Natural killer cell (primary cell): ENCODE results near the gene MEIS2. TPM values are rescaled to one million over a fixed set of nuclear protein-coding genes. Genes with fewer than 3 reads are reported as not detected.

Experiments
- ATAC-seq, 3 donors: fragments of 150-1000 bp in 2 of 3; fragments of 200-7000 bp in 1 of 3; cut with Tn5 transposase; 1 replicate in 1 of 3; 2 replicates in 2 of 3; pipeline ENCODE4 v1.10.0; 2021; ENCODE audit warnings: mild to moderate bottlenecking in 2 of 3, moderate library complexity in 2 of 3
- DNase-seq, 2 donors: peaks; one replicate each; pipeline versions ENCODE4 v3.0.0 to v3.0.0-alpha.2; 2013 to 2021; ENCODE audit warnings: mixed read lengths in 1 of 2
- H3K27ac ChIP-seq: one replicate; pipeline ENCODE4 v1.5.1; 2013; ENCODE audit warnings: mild to moderate bottlenecking, low read length
- H3K27me3 ChIP-seq: one replicate; pipeline ENCODE4 v1.6.1; 2013; ENCODE audit warnings: low read length; ENCODE audit not compliant: control insufficient read depth, insufficient read depth
- H3K36me3 ChIP-seq: one replicate; pipeline ENCODE4 v1.6.1; 2013; ENCODE audit warnings: low read length; ENCODE audit not compliant: control insufficient read depth, insufficient read depth
- H3K4me1 ChIP-seq: one replicate; pipeline ENCODE4 v1.6.1; 2013; ENCODE audit warnings: low read length; ENCODE audit not compliant: control insufficient read depth, insufficient read depth
- H3K4me3 ChIP-seq: one replicate; pipeline ENCODE4 v1.5.1; 2013; ENCODE audit warnings: low read length
- H3K9me3 ChIP-seq: one replicate; pipeline ENCODE4 v1.6.1; 2013; ENCODE audit warnings: low read length; ENCODE audit not compliant: control insufficient read depth, insufficient read depth
- H3K27ac Mint-ChIP-seq, 2 donors: one replicate each; pipeline ENCODE4 v1.8.0; 2022; ENCODE audit warnings: mild to moderate bottlenecking in 2 of 2, mixed read lengths in 2 of 2, moderate library complexity in 1 of 2
- H3K27me3 Mint-ChIP-seq, 2 donors: one replicate each; pipeline ENCODE4 v1.8.0; 2022; ENCODE audit warnings: low read depth in 2 of 2, mixed read lengths in 2 of 2
- H3K36me3 Mint-ChIP-seq: one replicate; pipeline ENCODE4 v1.8.0; 2022; ENCODE audit warnings: mixed read lengths
- H3K4me1 Mint-ChIP-seq, 2 donors: one replicate each; pipeline ENCODE4 v1.8.0; 2022; ENCODE audit warnings: mixed read lengths in 2 of 2
- H3K4me3 Mint-ChIP-seq: one replicate; pipeline ENCODE4 v1.8.0; 2022; ENCODE audit warnings: mild to moderate bottlenecking, moderate library complexity, mixed read lengths
- H3K9me3 Mint-ChIP-seq, 2 donors: one replicate each; pipeline ENCODE4 v1.8.0; 2022; ENCODE audit warnings: mixed read lengths in 2 of 2
- WGBS: methylation state at CpG from one replicate; pipeline ENCODE4 v1.1.7; 2013; ENCODE audit warnings: missing lambda C conversion rate; ENCODE audit not compliant: insufficient coverage; 5-methylcytosine and 5-hydroxymethylcytosine counted together
- intact Hi-C: fragments of 100-400 bp; cut with micrococcal nuclease; formaldehyde crosslinking; loops from one replicate; pipeline ENCODE4 v1.14.2; 2022
- total RNA-seq, 4 donors: library from RNA; stranded (reverse); fragments of 120-200 nt in 1 of 4; gene quantifications; one replicate each; pipeline versions ENCODE4 v1.2.3 to v1.2.4, GENCODE V29; 2013 to 2022
- TF ChIP-seq, protein P1 (sequence below): fragments of 200-600 bp; IDR thresholded peaks from one replicate; pipeline ENCODE4 v1.8.0; 2022; ENCODE audit warnings: antibody characterized with exemption

Gene MEIS2
- total RNA-seq, 3 donors from 2014 or later (not counting 1 experiment from before 2014, with no cell fraction given) = 0.35 TPM; not detected in 2

DNA sequence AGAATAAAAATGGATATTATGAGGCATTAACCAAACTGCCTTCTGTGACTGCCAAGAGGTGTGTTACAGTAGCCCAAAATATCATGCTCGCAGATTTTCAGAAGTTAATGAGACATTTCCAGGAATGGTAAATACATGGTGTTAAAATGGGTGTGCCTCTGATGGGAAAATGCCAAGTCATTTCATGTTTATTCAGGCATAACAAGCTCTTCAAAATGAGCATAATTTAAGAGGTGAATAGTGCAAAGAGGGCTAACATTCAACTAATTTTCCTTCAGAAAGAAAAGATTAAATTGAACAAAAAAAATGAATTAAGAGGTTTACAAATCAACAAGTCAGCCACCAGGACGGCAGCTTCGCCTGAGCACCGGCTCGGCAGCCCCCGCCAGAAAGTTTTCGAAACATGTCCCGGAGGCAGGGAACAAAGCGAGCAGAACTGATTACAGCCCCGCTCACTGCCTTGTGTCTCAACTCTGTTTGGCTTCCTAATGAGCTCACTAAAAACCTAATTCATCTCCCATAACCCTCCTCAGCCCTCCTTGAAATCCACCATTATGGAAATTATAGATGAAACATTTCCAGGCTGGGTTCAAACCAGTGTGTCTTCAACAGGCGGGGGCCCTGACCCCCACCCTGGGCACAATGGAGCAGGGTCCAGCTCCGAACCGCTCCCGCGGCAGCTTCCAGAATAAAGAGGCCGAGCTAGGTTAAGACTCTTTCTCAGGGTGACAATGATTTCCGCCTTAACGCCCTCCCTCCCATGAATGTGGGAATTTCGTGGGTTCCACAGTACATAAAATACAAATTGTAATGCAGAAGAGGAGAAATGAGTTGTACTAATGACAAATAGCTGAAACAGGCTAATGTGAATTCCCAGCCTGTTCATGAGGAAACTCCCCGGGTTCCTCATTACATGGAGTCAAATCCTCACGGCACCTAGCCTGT is 43.9 kb downstream of the MEIS2 start:
- no peak for ATAC-seq
- TF ChIP-seq, protein P1, sequence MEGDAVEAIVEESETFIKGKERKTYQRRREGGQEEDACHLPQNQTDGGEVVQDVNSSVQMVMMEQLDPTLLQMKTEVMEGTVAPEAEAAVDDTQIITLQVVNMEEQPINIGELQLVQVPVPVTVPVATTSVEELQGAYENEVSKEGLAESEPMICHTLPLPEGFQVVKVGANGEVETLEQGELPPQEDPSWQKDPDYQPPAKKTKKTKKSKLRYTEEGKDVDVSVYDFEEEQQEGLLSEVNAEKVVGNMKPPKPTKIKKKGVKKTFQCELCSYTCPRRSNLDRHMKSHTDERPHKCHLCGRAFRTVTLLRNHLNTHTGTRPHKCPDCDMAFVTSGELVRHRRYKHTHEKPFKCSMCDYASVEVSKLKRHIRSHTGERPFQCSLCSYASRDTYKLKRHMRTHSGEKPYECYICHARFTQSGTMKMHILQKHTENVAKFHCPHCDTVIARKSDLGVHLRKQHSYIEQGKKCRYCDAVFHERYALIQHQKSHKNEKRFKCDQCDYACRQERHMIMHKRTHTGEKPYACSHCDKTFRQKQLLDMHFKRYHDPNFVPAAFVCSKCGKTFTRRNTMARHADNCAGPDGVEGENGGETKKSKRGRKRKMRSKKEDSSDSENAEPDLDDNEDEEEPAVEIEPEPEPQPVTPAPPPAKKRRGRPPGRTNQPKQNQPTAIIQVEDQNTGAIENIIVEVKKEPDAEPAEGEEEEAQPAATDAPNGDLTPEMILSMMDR = no peak
- Histone ChIP-seq H3K27me3 (no peaks in the 10 kb centered on the region), H3K4me1 (no peaks in the 10 kb centered on the region), H3K9me3 (no peaks in the 10 kb centered on the region), H3K36me3 (no peaks in the 10 kb centered on the region), H3K27ac (no peak overlapping the region), H3K4me3 (no peak overlapping the region)
- Mint-ChIP-seq H3K9me3 (peaks cover 2 to 6% of the 10 kb centered on the region in 2 donors), H3K4me3 (no peak overlapping the region), H3K36me3 (no peaks in the 10 kb centered on the region), H3K4me1 (no peaks in the 10 kb centered on the region), H3K27ac (no peak overlapping the region), H3K27me3 (no peaks in the 10 kb centered on the region)
- intact Hi-C loops = no loop called here
- no peak for DNase-seq
- WGBS = 92% methylated on average over 21 of the region's 21 CpGs

DNA sequence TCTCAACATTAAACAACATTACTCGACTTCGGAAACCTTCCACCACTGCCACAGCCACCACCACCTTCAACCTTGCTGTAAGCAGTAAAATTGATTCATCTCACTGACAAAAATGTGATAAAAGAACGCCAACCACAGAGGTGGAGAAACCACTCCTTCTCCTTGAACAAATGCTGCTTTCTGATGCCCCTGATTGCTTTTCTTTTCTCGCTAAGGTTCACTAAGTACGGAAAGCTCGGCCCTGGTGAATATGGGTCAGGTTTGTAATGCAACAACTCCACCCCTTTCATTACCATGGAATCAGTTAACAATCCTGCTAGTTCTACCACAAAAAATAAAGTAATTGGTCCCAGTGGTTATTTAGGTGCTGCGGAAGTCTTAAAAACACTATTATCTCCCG is 44.9 kb downstream of the MEIS2 start:
- intact Hi-C loops = no loop called here

DNA sequence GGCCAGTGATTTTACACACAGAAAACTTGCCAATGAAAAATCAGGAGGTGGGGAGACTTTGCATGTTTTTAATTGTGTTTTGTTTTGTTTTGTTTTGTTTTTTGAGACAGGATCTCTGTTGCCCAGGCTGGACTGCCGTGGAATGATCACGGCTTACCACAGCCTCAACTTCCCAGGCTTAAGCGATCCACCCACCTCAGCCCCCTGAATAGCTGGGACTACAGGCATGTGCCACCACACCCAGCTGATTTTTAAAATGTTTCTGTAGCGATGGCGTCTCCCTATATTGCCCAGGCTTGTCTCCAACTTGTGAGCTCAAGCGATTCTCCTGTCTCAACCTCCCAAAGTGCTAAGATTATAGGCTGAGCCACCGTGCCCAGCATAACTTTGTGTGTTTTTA is 46.0 kb downstream of the MEIS2 start:
- no peaks in the 10 kb centered on the region for H3K4me1 ChIP-seq
- H3K27ac ChIP-seq = no peak overlapping the region
- Mint-ChIP-seq H3K9me3 (peaks cover 7 to 10% of the 10 kb centered on the region in 2 donors), H3K36me3 (no peaks in the 10 kb centered on the region), H3K27me3 (no peaks in the 10 kb centered on the region), H3K4me1 (no peaks in the 10 kb centered on the region), H3K4me3 (no peak overlapping the region), H3K27ac (no peak overlapping the region)
- H3K4me3 ChIP-seq = no peak overlapping the region
- 95% methylated on average over 5 of the region's 7 CpGs for WGBS
- TF ChIP-seq, protein P1 = no peak
- no peaks in the 10 kb centered on the region for H3K36me3 ChIP-seq
- no peak for DNase-seq
- intact Hi-C loops = no loop called here
- no peaks in the 10 kb centered on the region for H3K9me3 ChIP-seq
- ATAC-seq = no peak
- no peaks in the 10 kb centered on the region for H3K27me3 ChIP-seq

More for the DNA sequence above, 44.9 kb downstream of the MEIS2 start:
- no peak overlapping the region for H3K4me3 ChIP-seq
- TF ChIP-seq, protein P1 = no peak
- no peak overlapping the region for H3K27ac ChIP-seq
- H3K36me3 ChIP-seq = no peaks in the 10 kb centered on the region
- Mint-ChIP-seq H3K27ac (no peak overlapping the region), H3K36me3 (no peaks in the 10 kb centered on the region), H3K4me1 (no peaks in the 10 kb centered on the region), H3K9me3 (peaks cover 4 to 10% of the 10 kb centered on the region in 2 donors), H3K27me3 (no peaks in the 10 kb centered on the region), H3K4me3 (no peak overlapping the region)
- ATAC-seq (no peak), DNase-seq (no peak)
- H3K4me1 ChIP-seq = no peaks in the 10 kb centered on the region
- H3K9me3 ChIP-seq = no peaks in the 10 kb centered on the region
- WGBS = 89% methylated on average over 8 of the region's 8 CpGs
- no peaks in the 10 kb centered on the region for H3K27me3 ChIP-seq
